Ovary (tissue), 9 donors: ENCODE results near the gene AKAP6. TPM values are rescaled to one million over a fixed set of nuclear protein-coding genes. Genes with fewer than 3 reads are reported as not detected.

Experiments
- DNase-seq, 5 donors: peaks; one replicate each; pipeline ENCODE4 v3.0.0-alpha.2; 2019 to 2020
- H3K27ac ChIP-seq, 2 donors: fragments of 200-600 bp; one replicate each; pipeline versions ENCODE4 v1.5.1 to v1.8.0; 2019 to 2022
- H3K27me3 ChIP-seq: fragments of 200-600 bp; one replicate; pipeline ENCODE4 v1.8.0; 2022
- H3K36me3 ChIP-seq: fragments of 200-600 bp; sonication (generic); one replicate; pipeline ENCODE4 v1.5.1; 2019
- H3K4me1 ChIP-seq: one replicate; pipeline ENCODE4 v1.8.1; 2013; ENCODE audit warnings: mild to moderate bottlenecking, moderate library complexity; ENCODE audit not compliant: insufficient read depth
- H3K4me3 ChIP-seq: fragments of 200-600 bp; sonication (generic); one replicate; pipeline ENCODE4 v1.5.1; 2017
- H3K9me3 ChIP-seq, 2 donors: fragments of 200-600 bp in 1 of 2; sonication (generic) in 1 of 2; one replicate each; pipeline versions ENCODE4 v1.5.1 to v1.8.1; 2013 to 2019; ENCODE audit warnings: mild to moderate bottlenecking in 1 of 2, moderate library complexity in 1 of 2
- EP300 ChIP-seq: sonication (generic); formaldehyde crosslinking; IDR thresholded peaks from one replicate; pipeline ENCODE4 v1.6.1; 2017; ENCODE audit warnings: antibody characterized with exemption
- POLR2A ChIP-seq: fragments of 450-650 bp; IDR thresholded peaks from one replicate; pipeline ENCODE4 v1.6.1; 2017; ENCODE audit warnings: antibody characterized with exemption, mild to moderate bottlenecking, moderate library complexity
- WGBS, 3 donors: extraction: QIAGEN DNeasy Blood & Tissue Kit in 1 of 3; methylation state at CpG; one replicate each; pipeline versions ENCODE4 v1.1.5 to v1.1.7; 2013 to 2017; 5-methylcytosine and 5-hydroxymethylcytosine counted together
- intact Hi-C, 4 donors: fragments of 100-400 bp; cut with DNase I; formaldehyde crosslinking; loops; one replicate each; pipeline versions ENCODE4 v1.11.0 to v1.15.1; 2022 to 2023
- polyA plus RNA-seq, 2 donors: library from polyadenylated mRNA; stranded (reverse); fragments of 200-250 nt in 1 of 2; fragments of 350-450 nt in 1 of 2; fragmentation: Illumina TruSeq in 1 of 2; extraction: RNeasy Lipid Tissue Mini Kit (QIAGEN cat#74804) in 1 of 2; gene quantifications; one replicate each; pipeline ENCODE4 v1.2.3, GENCODE V29; 2013 to 2014
- total RNA-seq, 7 donors: library from RNA; depleted of rRNA in 2 of 7; stranded (reverse); fragments of >200 nt in 2 of 7; fragmentation: NEBNext Ultra II Directional in 3 of 7; extraction: Animal tissue kit (Norgen Biotek cat#: 25700) in 3 of 7; gene quantifications; one replicate each; pipeline versions ENCODE4 v1.1.0 to v1.2.4, GENCODE V29; 2016 to 2023
- TF ChIP-seq, protein P1 (sequence below), 3 donors: fragments of 450-650 bp in 2 of 3; fragments of 200-600 bp in 1 of 3; IDR thresholded peaks; one replicate each; pipeline versions ENCODE4 v1.5.1 to v1.8.0; 2016 to 2022; ENCODE audit warnings: antibody characterized with exemption in 3 of 3, mild to moderate bottlenecking in 1 of 3
- donor health status: DM: no; HTN: no; CAD: no; lungs with moderate emphysema.
- donor health status: DM: no; HTN: no; CAD: no.
- donor health status: Bipolar disorder and iron deficiency.
- donor health status: DM: yes; HTN: yes; CAD: no.
- donor health status: DM: no; HTN: no; CAD: no.
- donor health status: DM: yes; HTN: yes; CAD: no.

AKAP6 gene
- total and polyA plus RNA-seq, 9 donors = 2.3 to 13.1 (median 6.9) TPM

DNA sequence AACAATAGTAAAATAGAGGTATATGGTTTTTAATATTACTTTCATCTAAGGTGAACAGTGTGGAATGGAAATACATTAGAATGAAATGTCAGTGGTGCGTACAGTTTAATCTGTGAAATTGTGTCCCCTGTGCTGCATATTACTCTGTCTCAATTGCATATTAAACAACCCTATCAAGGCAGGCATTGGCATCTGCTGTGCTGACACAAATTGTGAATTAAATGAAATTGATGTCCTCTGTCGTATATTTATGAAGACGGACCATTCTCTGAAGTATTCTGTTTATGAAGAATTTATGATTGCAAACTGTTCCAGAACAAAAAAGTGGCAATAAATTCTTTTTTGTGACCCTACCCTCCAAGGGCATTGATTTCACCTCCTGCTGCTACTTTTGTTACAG, 405.2 kb downstream of the AKAP6 start:
- H3K9me3 ChIP-seq = no peaks in the 10 kb centered on the region
- TF ChIP-seq POLR2A (no peak), EP300 (no peak)
- TF ChIP-seq, protein P1, sequence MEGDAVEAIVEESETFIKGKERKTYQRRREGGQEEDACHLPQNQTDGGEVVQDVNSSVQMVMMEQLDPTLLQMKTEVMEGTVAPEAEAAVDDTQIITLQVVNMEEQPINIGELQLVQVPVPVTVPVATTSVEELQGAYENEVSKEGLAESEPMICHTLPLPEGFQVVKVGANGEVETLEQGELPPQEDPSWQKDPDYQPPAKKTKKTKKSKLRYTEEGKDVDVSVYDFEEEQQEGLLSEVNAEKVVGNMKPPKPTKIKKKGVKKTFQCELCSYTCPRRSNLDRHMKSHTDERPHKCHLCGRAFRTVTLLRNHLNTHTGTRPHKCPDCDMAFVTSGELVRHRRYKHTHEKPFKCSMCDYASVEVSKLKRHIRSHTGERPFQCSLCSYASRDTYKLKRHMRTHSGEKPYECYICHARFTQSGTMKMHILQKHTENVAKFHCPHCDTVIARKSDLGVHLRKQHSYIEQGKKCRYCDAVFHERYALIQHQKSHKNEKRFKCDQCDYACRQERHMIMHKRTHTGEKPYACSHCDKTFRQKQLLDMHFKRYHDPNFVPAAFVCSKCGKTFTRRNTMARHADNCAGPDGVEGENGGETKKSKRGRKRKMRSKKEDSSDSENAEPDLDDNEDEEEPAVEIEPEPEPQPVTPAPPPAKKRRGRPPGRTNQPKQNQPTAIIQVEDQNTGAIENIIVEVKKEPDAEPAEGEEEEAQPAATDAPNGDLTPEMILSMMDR (IDR thresholded peaks at IDR 0.05) = no peak
- no peaks in the 10 kb centered on the region for H3K4me1 ChIP-seq
- 88 to 93% (median 90%) methylated on average over 3 of the region's 3 CpGs for WGBS, 3 donors
- intact Hi-C loops = no loop called here
- no peaks in the 10 kb centered on the region for H3K36me3 ChIP-seq
- no peak overlapping the region for H3K27ac ChIP-seq
- H3K27me3 ChIP-seq = no peaks in the 10 kb centered on the region
- no peak overlapping the region for H3K4me3 ChIP-seq
- no peak for DNase-seq

DNA sequence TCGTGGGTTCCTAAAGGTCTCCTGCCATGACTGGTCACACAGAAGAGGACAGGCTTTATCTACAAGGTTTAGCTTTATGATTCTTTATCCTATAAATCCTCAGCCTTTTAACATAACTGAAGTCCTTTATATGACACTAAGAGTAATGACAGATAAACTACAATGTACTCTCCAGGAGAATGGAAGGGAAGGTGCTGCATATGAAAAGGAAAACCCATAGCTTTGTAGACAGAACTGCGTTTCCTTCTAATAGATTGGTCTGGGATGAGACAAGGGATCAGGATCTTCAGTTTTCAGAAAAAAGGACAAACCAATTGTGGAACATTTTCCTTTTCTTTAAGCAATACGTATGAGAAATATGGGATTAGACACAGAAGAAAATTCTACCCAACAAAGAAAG, 408.5 kb downstream of the AKAP6 start:
- WGBS, 3 donors = 84 to 91% (median 87%) methylated on average over 3 of the region's 3 CpGs
- no peak for DNase-seq
- Histone ChIP-seq H3K36me3 (no peaks in the 10 kb centered on the region), H3K27ac (no peak overlapping the region), H3K27me3 (no peaks in the 10 kb centered on the region), H3K9me3 (no peaks in the 10 kb centered on the region), H3K4me1 (no peaks in the 10 kb centered on the region), H3K4me3 (no peak overlapping the region)
- TF ChIP-seq EP300 (no peak), POLR2A (no peak)
- TF ChIP-seq, protein P1 (IDR thresholded peaks at IDR 0.05) = no peak
- intact Hi-C loops = no loop called here

DNA sequence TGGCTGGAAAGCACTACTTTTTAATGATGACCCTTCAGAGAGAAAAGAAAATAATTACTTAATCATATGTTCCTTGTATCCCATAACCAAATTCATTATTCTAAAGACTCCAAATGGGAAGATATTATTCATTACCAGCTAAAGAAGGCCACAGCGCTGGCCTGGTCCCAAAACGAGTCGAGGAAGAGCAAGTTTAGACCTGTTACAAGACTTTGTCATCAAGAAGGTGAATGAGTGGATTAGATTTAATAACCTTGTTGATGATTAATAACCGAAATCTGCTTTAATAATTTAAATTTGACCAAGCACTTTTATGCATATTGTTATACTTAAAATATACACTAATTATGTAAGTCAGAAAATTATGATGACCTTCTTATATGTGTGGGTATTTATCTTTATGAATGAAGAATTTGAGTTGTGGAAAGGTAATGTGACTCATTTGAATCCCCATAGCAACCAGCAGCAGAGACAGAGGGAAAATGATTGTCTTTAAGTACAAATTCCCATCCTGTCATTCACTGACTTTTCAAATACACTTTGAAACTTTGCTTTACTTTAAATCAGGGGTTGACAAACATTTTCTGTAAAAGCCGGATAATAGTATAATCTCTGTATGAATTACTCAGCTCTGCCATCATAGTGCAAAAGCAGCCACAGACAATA, 409.2 kb downstream of the AKAP6 start:
- no peaks in the 10 kb centered on the region for H3K27me3 ChIP-seq
- H3K4me3 ChIP-seq = no peak overlapping the region
- no peaks in the 10 kb centered on the region for H3K36me3 ChIP-seq
- TF ChIP-seq EP300 (no peak), POLR2A (no peak)
- TF ChIP-seq, protein P1 (IDR thresholded peaks at IDR 0.05) = no peak
- H3K4me1 ChIP-seq = no peaks in the 10 kb centered on the region
- intact Hi-C loops = no loop called here
- no peak overlapping the region for H3K27ac ChIP-seq
- no peak for DNase-seq
- WGBS, 3 donors = 81 to 83% (median 82%) methylated on average over 5 of the region's 5 CpGs
- H3K9me3 ChIP-seq = no peaks in the 10 kb centered on the region

DNA sequence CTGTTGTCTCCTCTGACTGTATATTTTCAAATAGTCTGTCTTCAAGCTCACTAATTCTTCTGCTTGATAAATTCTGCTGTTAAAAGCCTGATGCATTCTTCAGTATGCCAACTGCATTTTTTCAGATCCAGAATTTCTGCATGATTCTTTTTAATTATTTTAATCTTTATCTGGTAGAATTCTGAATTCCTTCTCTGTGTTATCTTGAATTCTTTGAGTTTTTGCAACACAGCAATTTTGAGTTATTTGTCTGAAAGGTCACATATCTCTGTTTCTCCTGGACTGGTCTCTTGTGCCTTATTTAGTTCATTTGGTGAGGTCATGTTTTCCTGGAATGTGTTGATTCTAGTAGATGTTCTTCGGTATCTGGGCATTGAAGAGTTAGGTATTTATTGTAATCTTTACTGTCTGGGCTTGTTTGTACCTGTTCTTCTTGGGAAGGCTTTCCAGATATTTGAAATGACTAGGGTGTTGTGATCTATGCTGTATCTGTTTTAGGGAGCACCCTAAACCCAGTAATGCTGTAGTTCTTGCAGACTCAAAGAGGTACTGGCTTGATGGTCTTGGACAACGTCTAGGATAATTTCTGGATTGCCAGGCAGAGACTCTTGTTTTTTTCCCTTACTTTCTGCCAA, 415.8 kb downstream of the AKAP6 start:
- intact Hi-C loops = no loop called here
- H3K27ac ChIP-seq = no peak overlapping the region
- no peaks in the 10 kb centered on the region for H3K9me3 ChIP-seq
- no peaks in the 10 kb centered on the region for H3K36me3 ChIP-seq
- DNase-seq = no peak
- WGBS, 3 donors = 49 to 73% (median 72%) methylated on average over 2 of the region's 2 CpGs
- H3K4me3 ChIP-seq = no peak overlapping the region
- no peaks in the 10 kb centered on the region for H3K4me1 ChIP-seq
- H3K27me3 ChIP-seq = no peaks in the 10 kb centered on the region
- no peak for TF ChIP-seq EP300
- TF ChIP-seq, protein P1 (IDR thresholded peaks at IDR 0.05) = no peak
- no peak for TF ChIP-seq POLR2A
